NCI-H187 (cell line): Measurements from ENCODE around the gene WWOX.
"Not testable (repeated sequence)": the region's sequence is repeated elsewhere in the genome, so short reads cannot be mapped to it uniquely, and the experiment has no call there.

Source experiments
- DNase-seq, 2 experiments: peaks; one replicate each; lab custom pipeline; 2025; lab: John Stamatoyannopoulos, UW

Gene WWOX

DNA sequence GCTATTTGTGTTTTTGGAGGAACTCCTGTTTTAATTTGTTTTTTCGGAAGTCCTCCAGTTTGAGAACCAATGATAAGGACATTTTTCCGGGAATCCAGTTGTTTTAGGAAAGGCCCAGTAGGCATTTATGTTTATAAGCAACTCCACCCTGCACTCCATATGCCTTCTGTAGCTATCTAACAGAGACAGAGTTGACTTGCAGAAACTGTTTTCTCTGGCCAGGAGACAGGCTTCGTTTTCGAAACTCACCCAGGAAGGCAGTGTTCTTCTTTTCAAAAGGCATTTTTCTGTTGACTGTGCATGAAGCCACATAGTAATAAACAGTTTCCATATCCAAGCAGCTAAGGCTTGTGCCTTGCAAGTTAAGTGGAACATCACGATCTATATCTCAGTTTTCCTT, 587.1 kb downstream of the WWOX start:
- DNase-seq = no peak

DNA sequence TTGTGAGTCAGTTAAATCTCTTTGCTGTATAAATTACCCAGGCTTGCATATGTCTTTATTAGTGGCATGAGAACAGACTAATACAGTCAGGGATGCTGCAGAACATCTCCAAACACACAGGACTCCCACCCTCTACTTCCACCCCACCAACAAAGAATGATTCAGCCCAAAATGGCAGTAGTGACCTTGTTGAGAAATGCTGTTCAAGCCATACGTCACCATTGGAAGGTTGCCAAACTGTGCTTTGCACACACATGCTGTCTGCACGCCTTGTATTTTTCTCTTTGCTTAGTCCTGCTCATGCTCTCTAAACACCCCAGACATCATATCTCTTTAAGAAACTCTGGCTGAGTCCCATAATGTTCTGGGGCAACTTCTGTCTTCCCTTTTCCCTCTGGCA, 589.6 kb downstream of the WWOX start:
- no peak for DNase-seq

DNA sequence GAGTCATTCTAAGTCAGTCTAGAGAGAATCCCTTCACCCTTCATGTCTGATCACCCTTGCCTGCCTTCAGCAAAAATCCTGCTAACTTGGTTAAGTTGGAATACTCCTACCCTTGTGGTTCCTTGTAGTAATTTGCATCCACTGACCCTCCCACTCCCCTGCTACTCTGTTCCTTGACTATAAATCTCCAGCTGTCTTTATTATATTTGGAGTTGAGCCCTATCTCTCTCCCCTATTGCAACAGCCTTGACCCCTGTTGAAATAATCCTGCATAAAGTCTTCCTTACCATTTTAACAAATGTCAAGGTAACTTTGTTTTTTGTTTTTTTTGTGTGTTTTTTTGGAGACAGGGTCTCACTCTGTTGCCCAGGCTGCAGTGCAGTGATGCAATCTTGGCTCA, 590.1 kb downstream of the WWOX start:
- DNase-seq = no peak

DNA sequence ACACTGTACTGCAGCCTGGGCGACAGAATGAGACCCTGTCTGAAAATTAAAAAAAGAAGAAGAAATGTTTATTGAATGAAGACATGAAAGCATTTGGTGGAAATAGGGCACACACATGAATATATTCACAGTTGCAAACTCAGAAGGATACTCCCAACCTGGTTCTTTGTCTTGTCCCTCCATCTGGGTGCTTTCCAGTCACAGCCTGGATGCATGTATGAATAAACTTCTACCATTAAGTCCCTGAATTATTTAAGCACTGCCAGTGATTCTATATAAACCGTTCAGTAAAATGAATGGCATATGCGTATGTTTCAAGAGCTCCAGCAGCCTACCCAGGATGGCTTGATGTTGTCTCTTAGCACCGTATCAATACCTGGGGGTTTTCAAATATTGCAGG, 591.1 kb downstream of the WWOX start:
- no peak for DNase-seq

DNA sequence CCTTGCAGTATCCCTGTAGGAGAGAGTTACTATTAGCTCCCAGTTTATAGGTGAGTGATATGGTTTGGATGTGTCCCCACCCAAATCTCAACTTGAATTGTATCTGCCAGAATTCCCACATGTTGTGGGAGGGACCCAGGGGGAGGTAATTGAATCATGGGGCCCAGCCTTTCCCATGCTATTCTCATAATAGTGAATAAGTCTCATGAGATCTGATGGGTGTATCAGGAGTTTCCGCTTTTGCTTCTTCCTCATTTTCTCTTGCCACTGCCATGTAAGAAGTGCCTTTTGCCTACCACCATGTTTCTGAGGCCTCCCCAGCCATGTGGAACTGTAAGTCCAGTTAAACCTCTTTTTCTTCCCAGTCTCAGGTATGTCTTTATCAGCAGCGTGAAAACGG, 592.3 kb downstream of the WWOX start:
- DNase-seq = not testable (repeated sequence)

DNA sequence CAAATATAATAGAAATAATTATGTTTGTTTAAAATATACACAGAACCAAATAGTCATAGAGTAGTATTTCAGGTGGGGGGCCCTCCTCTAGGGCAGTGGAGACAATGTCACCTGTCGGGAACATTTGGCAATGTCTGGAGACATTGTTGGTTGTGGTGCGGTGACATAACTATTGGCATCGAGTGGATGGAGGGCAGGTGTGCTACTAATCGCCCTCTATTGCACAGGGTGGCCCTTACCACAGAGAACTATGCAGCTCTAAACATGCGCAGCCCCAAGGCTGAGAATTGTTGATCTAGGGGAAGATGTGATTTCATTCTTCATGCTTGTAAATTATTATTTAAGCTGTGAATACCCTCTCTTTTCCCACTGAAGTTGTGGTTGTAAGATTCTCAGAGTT, 594.0 kb downstream of the WWOX start:
- no peak for DNase-seq

DNA sequence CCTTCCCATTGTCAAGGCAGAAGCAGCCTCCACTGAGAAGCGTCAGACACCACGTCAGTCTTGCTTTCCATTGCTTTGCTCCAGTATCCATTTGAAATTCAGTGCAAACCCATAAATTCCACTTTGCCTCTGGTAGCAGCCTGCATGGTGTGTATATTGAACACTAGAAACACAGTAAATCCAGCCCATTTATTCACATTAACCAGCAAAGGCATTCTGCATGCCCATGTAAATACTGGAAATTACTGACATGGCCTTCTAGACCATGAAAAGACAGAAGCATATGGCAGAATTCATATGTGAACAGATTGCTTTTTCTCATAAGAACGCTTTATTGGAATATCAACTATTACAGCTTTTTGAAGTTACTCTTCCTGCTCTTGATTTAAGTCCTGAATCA, 595.0 kb downstream of the WWOX start:
- DNase-seq = no peak

DNA sequence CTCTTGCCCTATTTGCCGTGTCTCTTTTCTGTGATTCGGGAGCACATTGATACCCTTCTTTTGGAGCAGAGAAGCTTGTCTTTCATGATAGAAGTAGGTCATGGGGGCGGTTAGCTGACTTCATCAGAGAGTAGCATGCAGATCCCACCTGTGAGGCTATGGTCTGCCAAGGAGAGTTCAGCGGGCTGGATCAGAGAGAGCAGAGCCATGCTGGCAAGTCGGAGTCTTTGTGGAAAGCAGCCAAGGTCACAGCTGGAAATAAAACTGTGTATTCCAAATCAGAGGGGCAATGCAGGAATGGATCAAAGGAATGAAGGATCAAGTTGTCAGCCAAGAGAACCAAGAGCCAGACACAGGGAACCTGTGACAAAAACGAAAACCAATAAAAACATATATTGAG, 595.9 kb downstream of the WWOX start:
- DNase-seq = no peak

DNA sequence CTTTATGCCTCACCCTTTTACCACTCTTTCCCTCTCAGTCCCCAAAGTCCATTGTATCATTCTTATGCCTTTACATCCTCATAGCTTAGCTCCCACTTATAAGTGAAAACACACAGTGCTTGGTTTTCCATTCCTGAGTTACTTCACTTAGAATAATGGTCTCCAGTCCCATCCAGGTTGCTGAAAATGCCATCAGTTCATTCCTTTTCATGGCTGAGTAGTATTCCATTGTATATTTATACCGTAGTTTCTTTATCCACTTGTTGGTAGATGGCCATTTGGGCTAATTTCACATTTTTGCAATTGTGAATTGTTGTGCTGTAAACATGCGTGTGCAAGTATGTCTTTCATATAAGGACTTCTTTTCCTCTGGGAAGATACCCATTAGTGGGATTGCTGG, 597.3 kb downstream of the WWOX start:
- DNase-seq = no peak

DNA sequence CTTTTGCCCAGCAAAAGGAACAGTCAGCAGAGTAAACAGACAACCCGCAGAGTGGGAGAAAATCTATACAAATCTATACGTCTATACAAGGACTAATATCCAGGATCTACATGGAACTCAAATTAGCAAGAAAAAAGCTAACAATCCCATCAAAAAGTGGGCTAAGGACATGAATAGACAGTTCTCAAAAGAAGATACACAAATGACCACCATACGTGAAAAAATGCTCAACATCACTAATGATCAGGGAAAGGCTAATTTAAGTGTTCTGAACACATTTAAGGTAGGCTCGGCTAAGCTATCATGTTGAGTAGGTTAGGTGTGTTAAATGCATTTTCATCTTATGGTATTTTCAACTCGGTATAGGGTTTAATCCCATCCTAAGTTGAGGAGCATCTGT, 598.0 kb downstream of the WWOX start:
- DNase-seq = no peak

DNA sequence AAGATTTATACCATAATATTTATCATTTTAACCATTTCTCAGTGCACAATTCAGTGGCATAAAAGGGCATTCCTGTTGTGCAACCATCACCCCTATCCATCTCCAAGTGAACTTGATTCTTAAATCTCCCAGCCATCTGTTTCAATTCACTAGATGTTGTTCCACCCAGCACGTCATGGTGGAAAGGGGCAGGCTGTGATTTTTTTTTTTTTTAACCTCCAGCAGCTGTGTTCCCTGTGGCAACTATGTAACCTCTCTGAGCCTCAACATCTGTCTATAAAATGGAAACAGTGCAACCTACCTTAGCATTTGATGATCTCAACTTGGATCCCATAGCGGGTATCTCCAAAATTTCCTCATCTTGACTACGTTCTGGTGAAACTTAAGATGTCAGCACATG, 604.5 kb downstream of the WWOX start:
- DNase-seq = no peak

DNA sequence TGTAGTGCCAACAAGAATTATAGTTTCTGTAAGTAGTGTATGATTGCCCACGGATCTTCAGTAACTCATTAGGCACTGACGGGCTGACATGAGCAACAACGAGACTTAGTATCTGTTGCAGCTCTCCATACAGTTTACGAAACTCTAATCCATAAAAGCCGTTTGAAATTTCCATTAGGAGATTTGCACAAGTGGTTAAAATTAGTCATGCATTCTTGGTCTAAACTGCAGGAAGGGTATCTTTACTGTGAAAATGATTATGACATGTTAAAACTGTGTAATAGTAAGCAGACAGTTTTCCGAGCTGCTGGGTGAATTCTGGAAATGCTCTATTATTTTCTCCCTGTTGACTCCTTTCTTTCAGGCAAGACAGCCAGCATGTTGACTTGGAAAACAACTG, 605.0 kb downstream of the WWOX start:
- no peak for DNase-seq

DNA sequence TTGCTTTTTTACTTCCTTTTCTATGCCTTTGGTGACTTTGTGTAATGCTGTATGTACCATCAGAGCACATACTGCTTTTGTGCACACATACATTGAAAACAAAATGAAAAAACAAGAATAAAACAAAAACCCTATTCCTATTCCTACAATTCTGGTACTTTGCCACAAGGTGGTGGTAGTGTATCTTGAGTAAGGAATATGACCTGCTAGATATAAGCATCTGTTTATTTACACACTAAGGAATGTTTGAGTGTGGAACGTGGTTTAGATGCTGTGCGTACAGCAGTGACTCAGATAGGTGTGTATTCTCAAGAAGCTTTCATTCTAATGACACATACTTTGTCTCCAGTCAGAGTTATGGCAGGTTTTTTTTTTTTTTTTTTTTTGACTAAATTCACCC, 606.2 kb downstream of the WWOX start:
- no peak for DNase-seq

DNA sequence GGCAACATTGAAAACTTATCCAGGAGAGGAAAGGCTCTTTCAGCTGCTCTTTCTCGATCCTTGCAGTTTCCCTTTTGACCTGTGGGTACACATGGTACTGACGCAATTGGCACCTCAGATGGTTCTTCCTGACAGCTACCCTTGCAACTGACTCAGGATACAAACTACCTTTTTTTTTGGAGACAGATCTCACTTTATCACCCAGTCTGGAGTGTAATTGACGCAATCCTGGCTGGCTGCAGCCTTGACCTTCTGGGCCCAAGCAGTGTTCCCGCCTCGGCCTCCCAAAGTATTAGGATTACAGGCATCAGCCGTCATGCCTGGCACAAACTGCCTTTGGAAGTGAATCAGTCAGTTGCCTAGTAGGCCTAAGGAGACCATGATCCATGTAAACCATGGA, 607.2 kb downstream of the WWOX start:
- DNase-seq = no peak

DNA sequence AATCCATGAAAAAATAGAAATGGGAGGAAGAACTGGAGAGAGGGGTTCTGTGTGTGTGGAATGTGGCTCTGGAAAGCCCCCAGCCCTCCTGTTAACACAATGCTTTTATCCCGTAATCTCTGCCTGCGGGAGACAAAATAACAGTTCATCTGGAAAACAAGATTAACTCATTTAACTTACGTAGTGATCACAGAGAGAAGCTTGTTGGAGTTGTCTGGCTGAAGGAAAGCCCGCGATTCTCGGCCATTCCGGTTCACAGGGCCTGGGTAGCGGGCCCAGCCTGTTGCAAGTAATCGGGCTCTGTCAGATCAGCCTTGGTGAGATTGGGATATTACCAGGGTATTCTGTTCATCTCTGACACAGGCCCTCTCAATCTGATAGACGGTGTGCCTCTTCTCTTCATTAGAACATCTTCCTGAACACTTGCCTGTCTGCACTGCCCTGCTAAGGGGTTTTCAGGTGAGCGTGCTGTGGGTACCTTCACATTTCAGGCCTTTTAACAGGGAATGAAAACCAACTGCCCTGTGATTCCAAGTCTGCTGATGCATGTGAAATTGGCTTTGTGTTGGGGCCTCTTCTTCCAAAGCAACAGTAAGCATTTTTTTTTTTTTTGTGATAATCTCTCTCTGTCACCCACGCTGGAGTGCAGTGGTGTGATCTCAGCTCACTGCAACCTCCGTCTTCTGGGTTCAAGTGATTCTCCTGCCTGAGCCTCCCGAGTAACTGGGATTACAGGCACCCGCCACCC, 609.9 kb downstream of the WWOX start:
- DNase-seq = no peak

DNA sequence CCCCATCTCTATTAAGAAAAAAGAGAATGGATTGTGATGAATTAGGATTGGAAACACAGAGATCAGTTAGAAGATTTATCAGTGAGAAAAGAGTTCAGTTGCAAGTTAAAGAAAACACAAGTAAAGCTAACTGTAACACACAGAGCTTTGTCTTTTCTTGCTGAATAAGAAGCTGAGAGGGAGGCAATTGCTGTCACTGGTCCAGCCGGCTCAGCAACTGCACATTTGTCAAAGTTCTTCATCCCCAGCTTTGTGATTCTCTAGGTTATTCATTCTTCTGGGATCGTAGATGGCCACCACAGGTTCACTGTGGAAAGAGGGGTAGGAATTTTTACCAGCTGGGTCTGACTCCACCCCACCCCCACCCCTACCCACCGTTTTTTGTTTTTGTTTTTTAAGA, 615.7 kb downstream of the WWOX start:
- DNase-seq = no peak

DNA sequence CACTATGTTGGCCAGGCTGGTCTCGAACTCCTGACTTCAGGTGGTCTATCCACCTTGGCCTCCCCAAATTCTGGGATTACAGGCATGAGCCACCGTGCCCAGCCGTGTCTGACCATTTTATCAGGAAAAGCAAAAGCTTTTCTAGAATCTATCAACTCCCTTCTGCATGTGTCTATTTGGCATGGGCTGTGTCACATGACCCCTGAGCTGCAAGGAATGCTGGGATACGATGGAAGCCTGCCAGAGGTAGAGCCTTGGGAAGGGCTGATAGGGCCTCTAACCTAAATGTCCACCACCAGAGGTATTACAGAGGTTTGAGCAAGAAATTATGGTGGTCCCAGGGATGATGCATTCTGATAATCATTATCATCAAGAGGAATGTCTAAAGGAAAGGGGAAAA, 616.2 kb downstream of the WWOX start:
- DNase-seq = no peak

DNA sequence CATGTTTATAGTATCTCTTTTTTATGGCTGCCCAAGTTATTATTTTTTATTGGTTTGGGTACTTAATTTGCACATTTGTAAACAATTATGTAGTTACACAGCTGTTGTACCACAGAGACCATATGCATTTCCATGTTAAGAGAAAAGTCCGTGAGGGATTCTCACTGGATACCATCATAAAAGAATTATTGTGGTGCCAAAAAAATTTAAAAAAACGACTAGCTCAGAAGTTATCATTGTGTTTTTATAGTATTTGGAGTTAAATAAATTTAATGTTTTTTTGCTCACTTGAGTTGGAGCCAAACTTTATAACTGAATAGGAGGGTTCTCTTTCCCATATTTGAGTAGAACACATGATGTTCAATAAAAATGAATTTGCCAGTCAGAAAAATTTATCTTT, 618.7 kb downstream of the WWOX start:
- no peak for DNase-seq

DNA sequence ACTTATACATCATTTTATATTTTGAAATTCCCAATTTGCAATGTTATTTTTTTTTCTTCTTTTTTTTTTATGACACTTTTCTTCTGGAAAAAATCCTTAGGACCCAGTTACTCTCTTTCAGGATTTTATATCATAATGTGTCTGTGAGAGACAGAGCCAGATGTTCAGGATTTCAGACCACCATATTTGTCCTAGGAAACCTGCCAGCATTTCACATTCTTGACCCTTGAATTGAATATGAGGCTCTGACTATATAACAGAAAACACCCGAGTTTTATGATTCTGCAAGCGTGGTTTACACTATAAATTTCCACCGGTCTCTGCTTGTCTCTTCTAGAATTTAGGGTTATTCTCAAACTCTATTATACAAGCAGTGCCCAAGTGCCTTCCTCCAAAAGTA, 621.0 kb downstream of the WWOX start:
- DNase-seq = no peak

DNA sequence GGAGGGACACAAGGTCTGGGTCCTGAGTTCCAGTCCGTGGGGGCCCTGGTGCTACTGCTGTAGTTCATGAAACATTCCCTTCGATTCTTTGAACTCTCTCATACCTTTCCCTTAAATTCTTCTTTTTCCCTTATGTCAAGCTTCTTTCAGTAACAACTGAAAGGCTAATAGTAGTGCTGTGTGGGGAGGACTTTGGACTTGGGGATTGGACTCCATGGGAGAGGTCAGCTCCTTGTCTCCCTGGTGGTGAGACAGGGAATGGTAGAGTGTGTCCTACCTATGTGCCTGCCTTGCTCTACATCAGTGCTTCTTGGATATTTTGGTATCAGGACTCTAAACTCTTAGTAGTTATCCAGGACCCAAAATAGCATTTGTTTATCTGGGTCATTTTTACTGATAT, 628.1 kb downstream of the WWOX start:
- DNase-seq = no peak

DNA sequence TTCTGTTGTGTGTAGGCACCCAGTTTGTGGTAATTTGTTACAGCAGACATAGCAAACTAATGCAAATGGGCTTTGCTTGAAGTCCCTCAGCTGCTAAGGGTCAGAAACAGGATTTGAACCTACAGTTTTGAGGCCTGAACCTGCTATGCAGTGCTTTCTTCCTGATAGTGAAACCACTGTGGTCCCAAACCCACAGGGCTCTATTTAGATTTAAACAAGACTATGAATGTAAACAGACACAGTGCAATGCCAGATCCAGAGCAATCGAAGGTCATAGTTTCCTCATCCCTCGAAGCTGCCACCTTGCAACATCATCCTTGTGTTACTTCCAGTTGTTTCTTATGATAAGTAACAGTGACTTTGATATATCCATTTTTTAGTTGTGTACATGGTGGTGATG, 630.2 kb downstream of the WWOX start:
- no peak for DNase-seq

DNA sequence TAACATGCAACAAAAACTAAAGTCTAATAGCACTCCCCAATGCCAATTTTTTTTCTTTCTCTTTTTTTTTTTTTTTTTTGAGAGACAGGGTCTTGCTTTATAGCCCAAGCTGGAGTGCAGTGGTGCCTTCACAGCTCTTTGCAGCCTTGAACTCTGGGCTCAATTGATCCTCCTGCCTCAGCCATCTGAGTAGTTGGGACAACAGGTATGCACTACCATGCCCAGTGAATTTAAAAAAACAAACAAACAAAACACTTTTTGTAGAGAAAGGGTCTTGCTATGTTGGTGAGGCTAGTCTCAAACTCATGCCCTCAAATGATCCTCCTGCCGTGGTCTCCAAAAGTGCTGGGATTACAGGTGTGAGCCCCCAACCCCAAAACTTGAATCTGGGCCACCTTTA, 632.3 kb downstream of the WWOX start:
- DNase-seq = no peak

DNA sequence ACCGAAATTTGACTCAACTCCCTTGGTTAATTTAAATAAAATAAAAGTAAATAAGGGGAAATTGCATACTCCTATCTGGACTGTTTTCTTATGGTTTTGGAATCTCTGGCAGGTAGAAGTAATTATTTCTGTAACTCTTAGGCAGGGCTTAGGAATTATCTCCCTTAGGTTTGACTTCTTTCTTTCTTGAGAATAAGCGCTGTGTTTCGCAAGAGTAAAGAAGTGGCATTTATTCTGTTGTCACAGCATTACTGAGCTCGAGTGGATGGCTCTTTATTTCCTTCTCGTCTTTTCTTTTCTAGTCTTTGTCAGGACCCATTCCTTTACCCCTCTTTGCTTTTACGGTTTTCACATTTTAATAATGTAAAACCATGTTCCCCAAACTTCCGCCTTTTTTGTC, 633.2 kb downstream of the WWOX start:
- no peak for DNase-seq

DNA sequence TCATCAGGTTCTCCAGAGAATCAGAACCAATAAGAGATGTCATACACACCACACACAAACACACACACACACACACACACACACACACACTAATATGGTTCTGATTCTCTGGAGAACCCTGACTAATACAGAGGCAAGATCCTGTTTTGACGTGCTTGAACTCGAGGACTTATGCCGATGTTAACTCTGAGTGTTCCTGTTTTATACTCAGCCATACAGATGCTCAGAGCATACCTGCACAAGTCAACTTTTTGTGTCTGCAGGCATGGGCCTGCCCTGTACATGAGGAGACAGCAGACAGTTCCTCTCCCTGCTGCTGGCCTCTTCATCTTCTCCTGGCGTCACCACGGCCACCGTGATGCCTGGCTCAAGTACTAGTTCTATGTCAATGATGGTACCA, 635.9 kb downstream of the WWOX start:
- no peak for DNase-seq

DNA sequence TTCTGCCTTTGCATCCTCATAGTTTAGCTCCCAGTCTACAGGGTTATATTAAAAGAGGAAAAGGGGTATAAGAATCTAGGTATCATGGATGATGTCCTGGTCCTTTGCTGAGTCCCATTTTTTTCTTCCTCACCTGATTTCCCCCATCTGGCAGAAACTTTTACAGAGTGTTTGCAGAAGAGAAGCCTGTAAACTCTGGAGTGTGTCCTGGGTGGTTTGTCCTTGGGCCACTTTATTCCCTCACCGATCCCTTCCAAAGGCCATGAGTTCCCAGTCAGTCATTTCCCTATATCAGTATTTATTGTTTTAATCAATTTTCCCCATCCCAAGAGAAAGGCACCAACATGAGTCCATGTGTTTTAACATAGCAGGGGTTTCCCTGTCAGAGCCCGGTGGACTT, 638.2 kb downstream of the WWOX start:
- no peak for DNase-seq
